ENCODE results near the gene NUDC. TPM values are rescaled to one million over a fixed set of nuclear protein-coding genes. Genes with fewer than 3 reads are reported as not detected.

The NUDC gene
- total RNA-seq, 1 donor from 2014 or later, result 23.2 TPM

GRCh38 chr1:26960625-26960966, 39.1 kb downstream of the NUDC start:
- TF ChIP-seq CTCF (IDR thresholded peaks at IDR 0.05; ENCODE audit: insufficient read depth, low read length, severe bottlenecking), result no peak
- H3K4me3 ChIP-seq (ENCODE audit: low read depth, low read length), result peak overlapping the region; percentile 97
- no peaks in the 10 kb centered on the region for H3K27me3 ChIP-seq (ENCODE audit: control insufficient read depth, insufficient read depth, low read length)
- FAIRE-seq (no peak), DNase-seq (ENCODE audit: low read depth) (no peak)
- no peaks in the 10 kb centered on the region for H3K36me3 ChIP-seq (ENCODE audit: control insufficient read depth, insufficient read depth, low read length)

- TF ChIP-seq CTCF (IDR thresholded peaks at IDR 0.05; ENCODE audit: insufficient read depth, low read length, severe bottlenecking), result no peak
- FAIRE-seq, result no peak
- peak; percentile 94 for DNase-seq (ENCODE audit: low read depth)
- H3K36me3 ChIP-seq (ENCODE audit: control insufficient read depth, insufficient read depth, low read length), result no peaks in the 10 kb centered on the region
- H3K27me3 ChIP-seq (ENCODE audit: control insufficient read depth, insufficient read depth, low read length), result no peaks in the 10 kb centered on the region
- no peak overlapping the region for H3K4me3 ChIP-seq (ENCODE audit: low read depth, low read length)
These were observed 40.3 kb downstream of the NUDC start for GRCh38 chr1:26961826-26962225.

- Histone ChIP-seq H3K27me3 (ENCODE audit: control insufficient read depth, insufficient read depth, low read length) (no peaks in the 10 kb centered on the region), H3K4me3 (ENCODE audit: low read depth, low read length) (no peak overlapping the region), H3K36me3 (ENCODE audit: control insufficient read depth, insufficient read depth, low read length) (no peaks in the 10 kb centered on the region)
- DNase-seq (ENCODE audit: low read depth), result no peak
- TF ChIP-seq CTCF (IDR thresholded peaks at IDR 0.05; ENCODE audit: insufficient read depth, low read length, severe bottlenecking), result no peak
- no peak for FAIRE-seq
These were observed 43.7 kb downstream of the NUDC start for GRCh38 chr1:26965213-26965612.

GRCh38 chr1:26965628-26966027, 44.1 kb downstream of the NUDC start:
- DNase-seq (ENCODE audit: low read depth), result no peak
- H3K36me3 ChIP-seq (ENCODE audit: control insufficient read depth, insufficient read depth, low read length), result no peaks in the 10 kb centered on the region
- no peak for FAIRE-seq
- H3K27me3 ChIP-seq (ENCODE audit: control insufficient read depth, insufficient read depth, low read length), result no peaks in the 10 kb centered on the region
- H3K4me3 ChIP-seq (ENCODE audit: low read depth, low read length), result no peak overlapping the region
- no peak for TF ChIP-seq CTCF (IDR thresholded peaks at IDR 0.05; ENCODE audit: insufficient read depth, low read length, severe bottlenecking)

- no peaks in the 10 kb centered on the region for H3K36me3 ChIP-seq (ENCODE audit: control insufficient read depth, insufficient read depth, low read length)
- FAIRE-seq (peak; percentile 64), DNase-seq (ENCODE audit: low read depth) (peak; percentile 44)
- H3K4me3 ChIP-seq (ENCODE audit: low read depth, low read length), result no peak overlapping the region
- no peaks in the 10 kb centered on the region for H3K27me3 ChIP-seq (ENCODE audit: control insufficient read depth, insufficient read depth, low read length)
- TF ChIP-seq CTCF (IDR thresholded peaks at IDR 0.05; ENCODE audit: insufficient read depth, low read length, severe bottlenecking), result no peak
These were observed 49.3 kb downstream of the NUDC start for GRCh38 chr1:26970810-26971209.

GRCh38 chr1:26971590-26971989, 50.0 kb downstream of the NUDC start:
- DNase-seq (ENCODE audit: low read depth), result no peak
- Histone ChIP-seq H3K36me3 (ENCODE audit: control insufficient read depth, insufficient read depth, low read length) (no peaks in the 10 kb centered on the region), H3K27me3 (ENCODE audit: control insufficient read depth, insufficient read depth, low read length) (no peaks in the 10 kb centered on the region), H3K4me3 (ENCODE audit: low read depth, low read length) (no peak overlapping the region)
- FAIRE-seq, result peak; percentile 64
- TF ChIP-seq CTCF (IDR thresholded peaks at IDR 0.05; ENCODE audit: insufficient read depth, low read length, severe bottlenecking), result no peak
